ENCODE data around the gene SELENOP.
"Not testable (repeated sequence)": the region's sequence is repeated elsewhere in the genome, so short reads cannot be mapped to it uniquely, and the experiment has no call there.

The SELENOP gene

GRCh38 chr5:42826757-42827515 is 15.2 kb upstream of the SELENOP start:
- no peak for DNase-seq (ENCODE audit: low read depth)

GRCh38 chr5:42825422-42826148 is 13.9 kb upstream of the SELENOP start:
- DNase-seq (ENCODE audit: low read depth), result no peak

- no peak for DNase-seq (ENCODE audit: low read depth)
Measured at GRCh38 chr5:42824347-42824976, 12.8 kb upstream of the SELENOP start.

GRCh38 chr5:42822548-42822947 is 10.9 kb upstream of the SELENOP start:
- DNase-seq (ENCODE audit: low read depth), result no peak

- no peak for DNase-seq (ENCODE audit: low read depth)
Measured at GRCh38 chr5:42819745-42820144, 8.1 kb upstream of the SELENOP start.

GRCh38 chr5:42816546-42816945 is 4.9 kb upstream of the SELENOP start:
- not testable (repeated sequence) for DNase-seq (ENCODE audit: low read depth)

GRCh38 chr5:42813533-42813932 is 1.8 kb upstream of the SELENOP start:
- no peak for DNase-seq (ENCODE audit: low read depth)

- DNase-seq (ENCODE audit: low read depth), result no peak
Measured at GRCh38 chr5:42812620-42813019, 928 bp upstream of the SELENOP start.

- DNase-seq (ENCODE audit: low read depth), result no peak
Measured at GRCh38 chr5:42810834-42811590, 680 bp downstream of the SELENOP start.

GRCh38 chr5:42808888-42809611 is 2.6 kb downstream of the SELENOP start:
- DNase-seq (ENCODE audit: low read depth), result no peak

- DNase-seq (ENCODE audit: low read depth), result no peak
Measured at GRCh38 chr5:42807722-42808447, 3.8 kb downstream of the SELENOP start.

GRCh38 chr5:42806701-42807262 is 4.9 kb downstream of the SELENOP start:
- DNase-seq (ENCODE audit: low read depth), result no peak

- no peak for DNase-seq (ENCODE audit: low read depth)
Measured at GRCh38 chr5:42806004-42806700, 5.5 kb downstream of the SELENOP start.

GRCh38 chr5:42804717-42805339 is 6.9 kb downstream of the SELENOP start:
- no peak for DNase-seq (ENCODE audit: low read depth)

GRCh38 chr5:42801516-42802166 is 10.1 kb downstream of the SELENOP start:
- DNase-seq (ENCODE audit: low read depth), result no peak

- no peak for DNase-seq (ENCODE audit: low read depth)
Measured at GRCh38 chr5:42800748-42801330, 10.9 kb downstream of the SELENOP start.

- DNase-seq (ENCODE audit: low read depth), result no peak
Measured at GRCh38 chr5:42799668-42800114, 12.0 kb downstream of the SELENOP start.

GRCh38 chr5:42799241-42799608 is 12.5 kb downstream of the SELENOP start:
- DNase-seq (ENCODE audit: low read depth), result no peak
